PFSK-1 (cell line): Measurements from ENCODE around the gene CNTLN.

ENCODE experiments used
- FOXP2 ChIP-seq: optimal IDR thresholded peaks from 2 replicates; pipeline ENCODE3; 2011; ENCODE audit warnings: borderline replicate concordance, control low read depth, inconsistent platforms; ENCODE audit not compliant: insufficient read depth; ENCODE audit errors: extremely low read length, extremely low read depth
- POLR2AphosphoS5 ChIP-seq: IDR thresholded peaks from 2 replicates; pipeline ENCODE4 v1.6.1; 2012; ENCODE audit warnings: low read depth, mild to moderate bottlenecking, control low read depth, low read length, moderate library complexity
- TAF1 ChIP-seq: IDR thresholded peaks from 2 replicates; pipeline ENCODE4 v1.6.1; 2012; ENCODE audit warnings: low read length, control low read depth, borderline replicate concordance; ENCODE audit not compliant: insufficient read depth
- TF ChIP-seq, protein P1 (sequence below), 2 experiments: IDR thresholded peaks; 2 replicates each; pipeline versions ENCODE4 v1.6.1 to v1.8.0; 2011 to 2012; ENCODE audit warnings: low read depth in 2 of 2, low read length in 2 of 2, control low read depth in 1 of 2, inconsistent platforms in 1 of 2, mild to moderate bottlenecking in 1 of 2, moderate library complexity in 1 of 2; ENCODE audit not compliant: insufficient read depth in 1 of 2

DNA sequence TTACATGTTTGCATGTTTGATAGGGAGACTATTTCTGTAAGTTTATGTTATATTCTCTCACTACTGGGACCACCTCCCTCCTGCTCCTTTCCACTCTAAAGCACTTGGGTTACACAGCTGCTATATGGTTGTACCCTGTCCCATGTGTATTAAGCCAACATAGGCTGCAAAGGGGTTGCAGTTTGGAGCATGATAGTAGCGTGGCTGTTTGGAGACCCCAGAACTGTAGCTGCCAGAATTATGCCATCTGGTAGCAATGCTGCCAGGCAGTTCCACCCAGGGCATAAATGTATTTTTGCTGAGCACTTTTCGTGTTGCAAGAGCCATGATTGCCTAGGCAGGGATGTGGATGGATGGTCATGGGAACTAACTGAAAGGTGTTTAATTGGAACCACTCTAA is 81.8 kb downstream of the CNTLN start:
- TF ChIP-seq, protein P1, sequence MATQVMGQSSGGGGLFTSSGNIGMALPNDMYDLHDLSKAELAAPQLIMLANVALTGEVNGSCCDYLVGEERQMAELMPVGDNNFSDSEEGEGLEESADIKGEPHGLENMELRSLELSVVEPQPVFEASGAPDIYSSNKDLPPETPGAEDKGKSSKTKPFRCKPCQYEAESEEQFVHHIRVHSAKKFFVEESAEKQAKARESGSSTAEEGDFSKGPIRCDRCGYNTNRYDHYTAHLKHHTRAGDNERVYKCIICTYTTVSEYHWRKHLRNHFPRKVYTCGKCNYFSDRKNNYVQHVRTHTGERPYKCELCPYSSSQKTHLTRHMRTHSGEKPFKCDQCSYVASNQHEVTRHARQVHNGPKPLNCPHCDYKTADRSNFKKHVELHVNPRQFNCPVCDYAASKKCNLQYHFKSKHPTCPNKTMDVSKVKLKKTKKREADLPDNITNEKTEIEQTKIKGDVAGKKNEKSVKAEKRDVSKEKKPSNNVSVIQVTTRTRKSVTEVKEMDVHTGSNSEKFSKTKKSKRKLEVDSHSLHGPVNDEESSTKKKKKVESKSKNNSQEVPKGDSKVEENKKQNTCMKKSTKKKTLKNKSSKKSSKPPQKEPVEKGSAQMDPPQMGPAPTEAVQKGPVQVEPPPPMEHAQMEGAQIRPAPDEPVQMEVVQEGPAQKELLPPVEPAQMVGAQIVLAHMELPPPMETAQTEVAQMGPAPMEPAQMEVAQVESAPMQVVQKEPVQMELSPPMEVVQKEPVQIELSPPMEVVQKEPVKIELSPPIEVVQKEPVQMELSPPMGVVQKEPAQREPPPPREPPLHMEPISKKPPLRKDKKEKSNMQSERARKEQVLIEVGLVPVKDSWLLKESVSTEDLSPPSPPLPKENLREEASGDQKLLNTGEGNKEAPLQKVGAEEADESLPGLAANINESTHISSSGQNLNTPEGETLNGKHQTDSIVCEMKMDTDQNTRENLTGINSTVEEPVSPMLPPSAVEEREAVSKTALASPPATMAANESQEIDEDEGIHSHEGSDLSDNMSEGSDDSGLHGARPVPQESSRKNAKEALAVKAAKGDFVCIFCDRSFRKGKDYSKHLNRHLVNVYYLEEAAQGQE (IDR thresholded peaks at IDR 0.05; ENCODE audit: insufficient read depth in 1 of 2, low read depth in 2 of 2, low read length in 2 of 2) = no peak
- TF ChIP-seq TAF1 = no peak
- no peak for TF ChIP-seq FOXP2
- TF ChIP-seq POLR2AphosphoS5 = no peak
